RWPE1 (cell line): ENCODE results near the gene NPM1.
A peak's percentile ranks its signal among the peaks of the same experiment; 100 is the strongest.
"Not testable (repeated sequence)": the region's sequence is repeated elsewhere in the genome, so short reads cannot be mapped to it uniquely, and the experiment has no call there.

Source experiments
- CTCF ChIA-PET: fragments of 350-600 bp; sonication (Branson Sonifier 250); formaldehyde crosslinking; extraction: SDS; loops from one replicate; lab custom pipeline; 2021; lab: Yijun Ruan, JAX
- POLR2A ChIA-PET: fragments of 400-600 bp; formaldehyde crosslinking; extraction: SDS; loops from one replicate; lab custom pipeline; 2020; ENCODE audit warnings: antibody characterized with exemption; ENCODE audit not compliant: low non-redundant PET; lab: Yijun Ruan, JAX
- DNase-seq: peaks from one replicate; pipeline ENCODE4 v3.0.0; 2012; ENCODE audit warnings: low spot score
- H3K27ac ChIP-seq: fragments of 450-650 bp; 2 replicates; pipeline ENCODE4 v1.5.1; 2017
- TF ChIP-seq, protein P1 (sequence below): fragments of 450-650 bp; conservative IDR thresholded peaks from 2 replicates; pipeline ENCODE4 v1.5.1; 2017; ENCODE audit warnings: low read depth, mild to moderate bottlenecking

Gene NPM1

DNA sequence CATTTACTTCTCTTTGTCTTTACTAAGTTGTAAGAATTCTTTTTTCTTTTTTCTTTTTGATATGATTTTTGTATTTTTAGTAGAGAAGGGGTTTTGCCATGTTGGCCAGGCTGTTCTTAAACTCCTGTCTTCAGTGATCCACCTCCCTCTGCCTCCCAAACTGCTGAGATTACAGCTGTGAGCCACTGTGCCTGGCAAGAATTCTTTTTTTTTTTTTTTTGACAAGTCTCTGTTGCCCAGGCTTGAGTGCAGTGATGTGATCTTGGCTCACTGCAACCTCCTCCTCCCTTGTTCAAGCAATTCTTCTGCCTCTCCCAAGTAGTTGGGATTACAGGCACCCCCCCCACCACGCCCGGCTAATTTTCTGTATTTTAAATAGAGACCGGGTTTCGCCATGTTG is 9.9 kb downstream of the NPM1 start:
- TF ChIP-seq, protein P1, sequence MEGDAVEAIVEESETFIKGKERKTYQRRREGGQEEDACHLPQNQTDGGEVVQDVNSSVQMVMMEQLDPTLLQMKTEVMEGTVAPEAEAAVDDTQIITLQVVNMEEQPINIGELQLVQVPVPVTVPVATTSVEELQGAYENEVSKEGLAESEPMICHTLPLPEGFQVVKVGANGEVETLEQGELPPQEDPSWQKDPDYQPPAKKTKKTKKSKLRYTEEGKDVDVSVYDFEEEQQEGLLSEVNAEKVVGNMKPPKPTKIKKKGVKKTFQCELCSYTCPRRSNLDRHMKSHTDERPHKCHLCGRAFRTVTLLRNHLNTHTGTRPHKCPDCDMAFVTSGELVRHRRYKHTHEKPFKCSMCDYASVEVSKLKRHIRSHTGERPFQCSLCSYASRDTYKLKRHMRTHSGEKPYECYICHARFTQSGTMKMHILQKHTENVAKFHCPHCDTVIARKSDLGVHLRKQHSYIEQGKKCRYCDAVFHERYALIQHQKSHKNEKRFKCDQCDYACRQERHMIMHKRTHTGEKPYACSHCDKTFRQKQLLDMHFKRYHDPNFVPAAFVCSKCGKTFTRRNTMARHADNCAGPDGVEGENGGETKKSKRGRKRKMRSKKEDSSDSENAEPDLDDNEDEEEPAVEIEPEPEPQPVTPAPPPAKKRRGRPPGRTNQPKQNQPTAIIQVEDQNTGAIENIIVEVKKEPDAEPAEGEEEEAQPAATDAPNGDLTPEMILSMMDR, result no peak
- no peak for DNase-seq
- ChIA-PET POLR2A (no interaction called here), CTCF (no interaction called here)
- no peak overlapping the region; the same call in 1 of the 2 replicates for H3K27ac ChIP-seq

DNA sequence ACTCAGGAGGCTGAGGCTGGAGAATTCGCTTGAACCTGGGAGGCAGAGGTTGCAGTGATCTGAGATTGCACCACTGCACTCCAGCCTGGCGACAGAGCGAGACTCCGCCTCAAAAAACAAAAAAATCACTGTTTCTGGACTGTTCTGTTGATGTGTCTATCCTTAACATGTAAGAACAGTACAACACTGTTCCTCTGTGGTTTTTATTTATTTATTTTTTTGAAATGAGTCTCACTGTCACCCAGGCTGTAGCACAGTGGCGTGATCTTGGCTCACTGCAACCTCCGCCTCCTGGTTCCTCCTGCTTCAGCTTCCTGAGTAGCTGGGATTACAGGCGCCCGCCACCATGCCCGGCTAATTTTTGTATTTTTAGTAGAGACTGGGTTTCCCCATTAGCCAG is 11.0 kb downstream of the NPM1 start:
- DNase-seq, POLR2A ChIA-PET: not testable (repeated sequence)
- peak overlapping the region; percentile 40 for H3K27ac ChIP-seq
- CTCF ChIA-PET, result interaction anchor here (0.6 kb wide), 2 partner anchors 9 to 27 kb away, joined by 3 read pairs; no protein-coding TSS in a partner anchor

DNA sequence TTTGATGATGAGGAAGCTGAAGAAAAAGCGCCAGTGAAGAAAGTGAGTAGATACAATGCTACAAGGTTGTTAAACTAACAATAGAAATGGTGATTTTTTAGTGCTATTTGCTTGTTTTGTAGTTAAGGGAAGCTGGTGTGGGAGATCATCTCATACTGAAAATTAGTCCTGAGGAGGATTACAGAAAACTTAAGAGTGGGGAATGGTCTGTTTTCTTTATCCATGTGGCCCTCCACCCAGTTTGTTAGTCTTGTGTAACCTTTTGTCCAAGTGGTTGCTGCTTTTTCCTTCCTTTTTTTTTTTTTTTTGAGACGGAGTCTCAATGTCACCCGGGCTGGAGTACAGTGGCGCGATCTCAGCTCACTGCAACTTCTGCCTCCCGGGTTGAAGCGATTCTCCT is 12.5 kb downstream of the NPM1 start:
- CTCF ChIA-PET, result interaction anchor here (0.9 kb wide), 1 partner anchor 18 kb away, joined by 4 read pairs; no protein-coding TSS in a partner anchor
- H3K27ac ChIP-seq, result peak overlapping the region; percentile 40
- DNase-seq, result no peak
- TF ChIP-seq, protein P1, result no peak
- POLR2A ChIA-PET, result no interaction called here

DNA sequence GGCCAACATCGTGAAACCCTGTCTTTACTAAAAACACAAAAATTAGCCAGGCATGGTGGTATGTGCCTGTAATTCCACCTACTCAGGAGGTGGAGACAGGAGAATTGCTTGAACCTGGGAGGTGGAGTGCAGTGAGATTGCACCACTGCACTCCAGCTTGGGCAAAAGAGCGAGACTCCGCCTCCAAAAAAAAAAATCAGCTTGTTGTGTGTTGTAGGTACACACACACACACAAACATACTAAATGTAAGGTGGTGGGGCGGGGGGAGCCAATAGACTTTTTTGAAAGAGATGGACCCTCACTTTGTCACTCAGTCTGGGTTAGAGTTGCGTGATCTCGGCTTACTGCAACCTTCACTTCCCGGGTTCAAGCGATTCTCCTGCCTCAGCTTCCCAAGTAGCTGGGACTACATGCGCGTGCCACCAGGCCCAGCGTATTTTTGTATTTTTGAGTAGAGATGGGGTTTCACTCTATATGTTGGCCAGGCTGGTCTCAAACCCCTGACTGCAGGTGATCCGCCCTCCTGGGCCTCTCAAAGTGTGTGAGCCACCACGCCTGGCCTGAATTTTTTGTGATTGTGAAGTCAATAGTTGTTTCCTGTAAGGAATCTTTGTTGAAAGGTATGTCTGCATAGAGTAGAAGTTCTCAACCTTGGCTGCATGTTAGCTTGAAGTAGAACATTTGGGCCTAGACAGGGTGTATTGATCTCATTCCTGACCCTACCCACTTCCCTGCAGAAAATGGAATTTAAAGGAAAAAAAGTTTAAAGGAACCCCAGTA is 13.7 kb downstream of the NPM1 start:
- POLR2A ChIA-PET, result no interaction called here
- DNase-seq, result no peak
- CTCF ChIA-PET, result interaction anchor here (0.9 kb wide), 1 partner anchor 17 kb away, joined by 4 read pairs; no protein-coding TSS in a partner anchor
- H3K27ac ChIP-seq, result peak overlapping the region; percentile 40
- TF ChIP-seq, protein P1, result no peak

DNA sequence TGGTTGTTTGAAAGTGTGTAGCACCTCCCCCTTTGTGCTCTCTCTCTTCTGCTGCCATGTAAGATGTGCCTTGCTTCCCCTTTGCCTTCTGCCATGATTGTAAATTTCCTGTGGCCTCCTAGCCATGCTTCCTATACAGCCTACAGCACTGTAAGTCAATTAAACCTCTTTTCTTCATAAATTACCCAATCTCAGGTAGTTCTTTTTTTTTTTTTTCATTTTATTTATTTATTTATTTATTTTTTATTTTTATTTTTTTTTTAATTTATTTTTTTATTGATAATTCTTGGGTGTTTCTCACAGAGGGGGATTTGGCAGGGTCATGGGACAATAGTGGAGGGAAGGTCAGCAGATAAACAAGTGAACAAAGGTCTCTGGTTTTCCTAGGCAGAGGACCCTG is 15.1 kb downstream of the NPM1 start:
- POLR2A ChIA-PET, H3K27ac ChIP-seq, CTCF ChIA-PET, DNase-seq: not testable (repeated sequence)

DNA sequence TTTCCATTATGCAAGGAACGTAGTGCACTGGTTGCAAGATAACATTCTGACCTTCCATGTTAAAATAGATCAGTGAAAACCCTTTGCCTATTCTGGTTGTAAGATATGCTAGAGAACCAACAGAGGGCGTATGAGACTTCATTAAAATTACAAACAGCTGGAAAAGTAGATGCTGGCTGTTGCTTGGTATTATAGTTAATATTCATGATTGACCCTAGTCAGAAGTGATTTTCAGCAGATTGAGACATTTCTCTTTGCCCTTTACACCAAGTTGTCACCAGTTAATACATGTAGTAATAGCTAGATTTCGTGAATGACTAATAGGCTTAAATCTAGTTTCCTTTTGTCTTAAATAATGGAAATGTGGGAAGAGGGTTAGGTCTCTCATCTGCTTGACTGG is 18.0 kb downstream of the NPM1 start:
- ChIA-PET CTCF (interaction anchor here (0.6 to 1.1 kb wide), 4 partner anchors 10 to 13 kb away, joined by 3 to 4 read pairs (median 3); no protein-coding TSS in a partner anchor), POLR2A (no interaction called here)
- no peak overlapping the region for H3K27ac ChIP-seq
- TF ChIP-seq, protein P1, result no peak; the same call in 1 of the 2 replicates
- DNase-seq, result no peak

DNA sequence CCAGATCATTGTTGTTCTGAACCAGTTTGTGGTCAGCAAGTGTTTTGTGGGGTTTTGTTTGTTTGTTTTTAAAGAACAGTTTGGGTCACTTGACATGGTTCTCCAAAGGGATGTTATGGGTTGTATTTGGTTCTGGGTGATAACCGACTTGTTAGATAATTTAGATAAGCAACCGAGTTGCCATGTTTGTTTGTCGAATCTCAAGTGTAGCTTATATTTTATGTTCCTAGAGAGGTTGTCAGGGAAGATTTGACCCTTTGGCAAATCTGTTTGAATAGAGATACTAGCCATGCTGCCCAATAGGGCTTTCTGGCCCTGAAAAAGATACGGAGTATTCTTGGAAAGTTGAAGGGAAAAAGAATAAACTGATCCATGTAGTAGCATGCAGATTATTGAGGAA is 19.6 kb downstream of the NPM1 start:
- DNase-seq, result no peak
- H3K27ac ChIP-seq, result no peak overlapping the region
- TF ChIP-seq, protein P1, result no peak
- CTCF ChIA-PET, result interaction anchor here (1.9 kb wide), 1 partner anchor 11 kb away, joined by 9 read pairs; no protein-coding TSS in a partner anchor
- POLR2A ChIA-PET, result interaction anchor here (0.5 kb wide), 1 partner anchor 1028 kb away, joined by 4 read pairs; no protein-coding TSS in a partner anchor
